SK-N-SH treated with all-trans-retinoic acid at 6 μM for 48 hours (cell line): ENCODE data around the gene PRDM15.

Experiments used
- ATAC-seq: fragments of 200-7000 bp; cut with Tn5 transposase; 3 replicates; pipeline ENCODE4 v1.9.1; 2020; ENCODE audit warnings: mild to moderate bottlenecking, moderate library complexity
- ARNTL ChIP-seq: fragments of 450-650 bp; formaldehyde crosslinking; IDR thresholded peaks from 2 replicates; pipeline ENCODE4 v1.5.0; 2020; ENCODE audit warnings: low read depth, mild to moderate bottlenecking, moderate library complexity, borderline replicate concordance
- BACH2 ChIP-seq: fragments of 250-450 bp; sonication (Bioruptor Pico); IDR thresholded peaks from 2 replicates; pipeline ENCODE4 v1.9.0; 2021; ENCODE audit warnings: mild to moderate bottlenecking, borderline replicate concordance
- CREB5 ChIP-seq: fragments of 250-450 bp; sonication (Bioruptor Pico); IDR thresholded peaks from 2 replicates; pipeline ENCODE4 v1.5.1; 2020; ENCODE audit warnings: low read depth, mild to moderate bottlenecking, moderate library complexity
- CSDC2 ChIP-seq: fragments of 250-450 bp; sonication (Bioruptor Pico); IDR thresholded peaks from 2 replicates; pipeline ENCODE4 v1.5.0; 2020; ENCODE audit warnings: mild to moderate bottlenecking, moderate library complexity
- CSRNP3 ChIP-seq: fragments of 250-450 bp; sonication (Bioruptor Pico); IDR thresholded peaks from 2 replicates; pipeline ENCODE4 v1.5.1; 2021; ENCODE audit warnings: mild to moderate bottlenecking, moderate library complexity
- OSR1 ChIP-seq: fragments of 250-450 bp; sonication (Bioruptor Pico); IDR thresholded peaks from 2 replicates; pipeline ENCODE4 v1.8.0; 2022; ENCODE audit warnings: moderate library complexity, mild to moderate bottlenecking, inconsistent platforms
- PATZ1 ChIP-seq: fragments of 250-450 bp; sonication (Bioruptor Pico); IDR thresholded peaks from 2 replicates; pipeline ENCODE4 v1.8.0; 2020; ENCODE audit warnings: mild to moderate bottlenecking, moderate library complexity, borderline replicate concordance
- POU6F1 ChIP-seq: fragments of 250-450 bp; sonication (Bioruptor Pico); IDR thresholded peaks from 2 replicates; pipeline ENCODE4 v1.8.0; 2021; ENCODE audit warnings: low read depth, mild to moderate bottlenecking, moderate library complexity, borderline replicate concordance
- RARB ChIP-seq: fragments of 250-450 bp; sonication (Bioruptor Pico); IDR thresholded peaks from 2 replicates; pipeline ENCODE4 v1.8.0; 2021; ENCODE audit warnings: mild to moderate bottlenecking, moderate library complexity
- SNAI2 ChIP-seq: fragments of 250-450 bp; sonication (Bioruptor Pico); IDR thresholded peaks from 2 replicates; pipeline ENCODE4 v1.5.0; 2020; ENCODE audit warnings: mild to moderate bottlenecking, moderate library complexity
- TCF4 ChIP-seq: fragments of 250-450 bp; sonication (Bioruptor Pico); IDR thresholded peaks from 2 replicates; pipeline ENCODE4 v1.8.0; 2021; ENCODE audit warnings: mild to moderate bottlenecking, moderate library complexity, borderline replicate concordance
- TOX ChIP-seq: fragments of 250-450 bp; sonication (Bioruptor Pico); IDR thresholded peaks from 2 replicates; pipeline ENCODE4 v1.8.0; 2021; ENCODE audit warnings: mild to moderate bottlenecking, moderate library complexity, borderline replicate concordance
- ZC3H10 ChIP-seq: fragments of 250-450 bp; sonication (Bioruptor Pico); IDR thresholded peaks from 2 replicates; pipeline ENCODE4 v1.5.1; 2021; ENCODE audit warnings: mild to moderate bottlenecking, moderate library complexity
- ZFP3 ChIP-seq: fragments of 250-450 bp; sonication (Bioruptor Pico); IDR thresholded peaks from 2 replicates; pipeline ENCODE4 v1.5.0; 2020; ENCODE audit warnings: mild to moderate bottlenecking, moderate library complexity
- ZFP30 ChIP-seq: fragments of 450-650 bp; formaldehyde crosslinking; IDR thresholded peaks from 2 replicates; pipeline ENCODE4 v1.5.0; 2022; ENCODE audit warnings: mild to moderate bottlenecking, moderate library complexity
- ZNF565 ChIP-seq: fragments of 450-650 bp; formaldehyde crosslinking; conservative IDR thresholded peaks from 2 replicates; pipeline ENCODE4 v1.5.0; 2020; ENCODE audit warnings: low read depth, mild to moderate bottlenecking, moderate library complexity
- ZNF70 ChIP-seq: fragments of 450-650 bp; formaldehyde crosslinking; IDR thresholded peaks from 2 replicates; pipeline ENCODE4 v1.5.0; 2020; ENCODE audit warnings: mild to moderate bottlenecking, moderate library complexity
- ZNF8 ChIP-seq: fragments of 450-650 bp; formaldehyde crosslinking; IDR thresholded peaks from 2 replicates; pipeline ENCODE4 v1.5.0; 2020; ENCODE audit warnings: mild to moderate bottlenecking, moderate library complexity

The PRDM15 gene

GRCh38 chr21:41831453-41831831, 47.7 kb downstream of the PRDM15 start:
- TF ChIP-seq TOX (CRISPR knock-in tag) (no peak), PATZ1 (CRISPR knock-in tag) (no peak), ZNF565 (CRISPR knock-in tag) (no peak), CREB5 (no peak), ZC3H10 (CRISPR knock-in tag) (no peak), SNAI2 (no peak), OSR1 (CRISPR knock-in tag) (no peak), TCF4 (no peak), BACH2 (no peak), ZFP30 (no peak), CSRNP3 (CRISPR knock-in tag) (no peak)
- ATAC-seq: no peak

- ATAC-seq: no peak
- TF ChIP-seq TOX (CRISPR knock-in tag): no peak
- TF ChIP-seq ZNF8 (CRISPR knock-in tag): no peak
- TF ChIP-seq CREB5: no peak
- no peak for TF ChIP-seq CSRNP3 (CRISPR knock-in tag)
- TF ChIP-seq ZNF70 (CRISPR knock-in tag): no peak
- TF ChIP-seq POU6F1 (CRISPR knock-in tag): no peak
Measured at GRCh38 chr21:41830764-41831452, 48.2 kb downstream of the PRDM15 start.

- ATAC-seq: no peak
- TF ChIP-seq RARB (CRISPR knock-in tag) (no peak), BACH2 (no peak), ZFP3 (CRISPR knock-in tag) (no peak), CREB5 (no peak), TOX (CRISPR knock-in tag) (no peak), CSDC2 (CRISPR knock-in tag) (no peak), CSRNP3 (CRISPR knock-in tag) (no peak), OSR1 (CRISPR knock-in tag) (no peak), ZNF565 (CRISPR knock-in tag) (no peak), ARNTL (CRISPR knock-in tag) (no peak), SNAI2 (no peak)
Measured at GRCh38 chr21:41830145-41830707, 48.9 kb downstream of the PRDM15 start.
